HG03103 (cell line): ENCODE data around the gene STK36.
A peak's percentile ranks its signal among the peaks of the same experiment; 100 is the strongest.

ENCODE experiments used
- ATAC-seq: cut with Tn5 transposase; IDR thresholded peaks from one replicate; pipeline ENCODE4 v1.9.1; 2021; ENCODE audit warnings: low read depth; ENCODE audit not compliant: unreplicated experiment

Gene STK36, protein sequence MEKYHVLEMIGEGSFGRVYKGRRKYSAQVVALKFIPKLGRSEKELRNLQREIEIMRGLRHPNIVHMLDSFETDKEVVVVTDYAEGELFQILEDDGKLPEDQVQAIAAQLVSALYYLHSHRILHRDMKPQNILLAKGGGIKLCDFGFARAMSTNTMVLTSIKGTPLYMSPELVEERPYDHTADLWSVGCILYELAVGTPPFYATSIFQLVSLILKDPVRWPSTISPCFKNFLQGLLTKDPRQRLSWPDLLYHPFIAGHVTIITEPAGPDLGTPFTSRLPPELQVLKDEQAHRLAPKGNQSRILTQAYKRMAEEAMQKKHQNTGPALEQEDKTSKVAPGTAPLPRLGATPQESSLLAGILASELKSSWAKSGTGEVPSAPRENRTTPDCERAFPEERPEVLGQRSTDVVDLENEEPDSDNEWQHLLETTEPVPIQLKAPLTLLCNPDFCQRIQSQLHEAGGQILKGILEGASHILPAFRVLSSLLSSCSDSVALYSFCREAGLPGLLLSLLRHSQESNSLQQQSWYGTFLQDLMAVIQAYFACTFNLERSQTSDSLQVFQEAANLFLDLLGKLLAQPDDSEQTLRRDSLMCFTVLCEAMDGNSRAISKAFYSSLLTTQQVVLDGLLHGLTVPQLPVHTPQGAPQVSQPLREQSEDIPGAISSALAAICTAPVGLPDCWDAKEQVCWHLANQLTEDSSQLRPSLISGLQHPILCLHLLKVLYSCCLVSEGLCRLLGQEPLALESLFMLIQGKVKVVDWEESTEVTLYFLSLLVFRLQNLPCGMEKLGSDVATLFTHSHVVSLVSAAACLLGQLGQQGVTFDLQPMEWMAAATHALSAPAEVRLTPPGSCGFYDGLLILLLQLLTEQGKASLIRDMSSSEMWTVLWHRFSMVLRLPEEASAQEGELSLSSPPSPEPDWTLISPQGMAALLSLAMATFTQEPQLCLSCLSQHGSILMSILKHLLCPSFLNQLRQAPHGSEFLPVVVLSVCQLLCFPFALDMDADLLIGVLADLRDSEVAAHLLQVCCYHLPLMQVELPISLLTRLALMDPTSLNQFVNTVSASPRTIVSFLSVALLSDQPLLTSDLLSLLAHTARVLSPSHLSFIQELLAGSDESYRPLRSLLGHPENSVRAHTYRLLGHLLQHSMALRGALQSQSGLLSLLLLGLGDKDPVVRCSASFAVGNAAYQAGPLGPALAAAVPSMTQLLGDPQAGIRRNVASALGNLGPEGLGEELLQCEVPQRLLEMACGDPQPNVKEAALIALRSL (N-terminal part only)

DNA sequence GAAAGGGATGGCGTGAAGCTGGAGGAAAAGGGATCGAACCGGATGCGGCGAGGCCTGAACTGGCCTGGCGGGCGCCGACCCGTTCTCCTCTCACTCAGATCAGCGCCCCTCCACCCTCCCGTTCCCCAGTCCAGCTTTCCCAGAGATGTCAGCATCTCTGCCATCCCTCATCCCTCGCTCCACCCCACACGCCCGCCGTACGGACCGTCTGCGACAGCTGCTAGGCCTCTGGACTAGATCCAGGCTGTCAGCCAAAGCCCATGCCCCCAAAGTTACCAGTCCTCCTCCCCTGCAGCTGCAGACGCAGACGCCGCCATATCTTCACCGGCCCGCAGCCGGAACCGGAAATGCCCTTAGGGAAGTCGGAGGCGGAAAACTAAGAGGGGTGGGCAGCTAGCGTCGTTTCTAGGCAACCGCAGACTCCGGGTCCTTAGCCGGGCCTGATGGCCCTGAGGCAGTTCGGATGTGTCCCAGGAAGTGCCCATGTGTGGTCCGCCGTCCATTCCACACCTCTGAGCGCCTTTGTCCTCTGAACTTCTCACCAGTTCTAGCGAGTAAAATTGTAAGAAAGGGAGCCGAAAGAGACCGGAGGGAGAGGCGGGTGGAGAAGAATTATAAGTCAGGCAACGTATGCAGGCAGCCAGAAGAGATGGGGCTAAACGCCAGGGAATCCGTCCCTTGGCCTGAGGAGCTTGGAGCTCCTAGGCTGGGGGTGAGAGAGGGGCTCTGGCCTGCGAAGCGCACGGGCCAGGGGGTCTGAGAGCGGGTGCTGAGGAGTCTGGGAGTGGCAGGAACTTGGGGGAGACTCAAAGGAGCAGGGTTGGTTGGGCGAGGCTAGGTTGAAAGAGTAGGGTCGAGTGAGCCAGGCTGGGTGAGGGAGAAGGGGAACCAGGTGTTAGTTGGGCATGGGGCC is at the start of gene STK36, which contains the start of gene RNF25:
Gene STK36, plus strand, starts transcription at position 433 of the 913 bp plus-strand sequence. CDS start 744 bp downstream, outside the sequence.
Gene RNF25, minus strand, starts transcription at position 349 of the 913 bp plus-strand sequence. Its CDS starts 32 bp downstream, at position 317.
- ATAC-seq = peak; percentile 98

DNA sequence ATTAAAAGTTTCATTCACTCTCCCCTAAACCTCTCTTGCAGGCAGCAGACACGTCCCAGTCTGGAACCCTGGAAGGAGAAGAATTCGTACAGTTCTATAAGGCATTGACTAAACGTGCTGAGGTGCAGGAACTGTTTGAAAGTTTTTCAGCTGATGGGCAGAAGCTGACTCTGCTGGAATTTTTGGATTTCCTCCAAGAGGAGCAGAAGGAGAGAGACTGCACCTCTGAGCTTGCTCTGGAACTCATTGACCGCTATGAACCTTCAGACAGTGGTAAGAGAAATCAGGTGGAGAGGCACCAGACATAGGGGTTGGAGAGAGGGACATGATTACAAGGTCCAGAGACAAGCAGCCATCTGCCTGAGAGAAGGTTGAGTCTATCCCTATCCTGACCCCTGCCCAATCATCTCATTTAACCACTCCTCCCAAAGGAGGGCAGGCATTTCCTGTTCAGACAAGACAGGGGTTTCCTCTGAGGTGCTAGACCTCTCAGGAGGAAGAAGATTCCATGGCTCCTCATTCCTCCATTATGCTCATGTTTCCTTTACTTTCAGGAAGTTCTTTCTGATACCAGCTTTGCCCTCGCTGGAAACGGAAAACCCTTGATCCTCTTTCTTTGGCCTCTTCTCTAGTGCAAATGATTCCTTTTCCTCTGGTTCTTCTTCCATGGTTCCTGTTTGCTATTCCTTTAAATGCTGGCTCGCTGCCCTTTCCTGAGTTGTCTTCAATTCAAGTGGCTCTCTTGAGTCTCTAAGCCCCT is 49.1 kb upstream of the STK36 start:
- ATAC-seq = no peak

DNA sequence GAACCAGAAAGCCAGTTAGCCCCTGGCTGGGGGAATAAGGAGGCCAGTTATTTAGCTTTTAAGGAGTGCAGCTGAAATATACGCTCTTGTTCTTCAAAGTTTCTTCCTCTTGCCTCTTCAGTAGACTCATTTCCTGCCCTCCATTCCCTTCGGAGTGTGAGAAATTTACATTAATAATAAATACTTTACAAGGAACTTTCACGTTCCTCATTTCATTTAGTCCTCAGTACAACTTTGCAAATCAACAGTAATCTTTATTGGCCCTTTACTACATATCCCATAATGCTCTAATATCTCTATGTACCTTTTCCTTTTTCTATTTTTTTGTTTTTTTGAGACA is 48.5 kb upstream of the STK36 start:
- no peak for ATAC-seq

DNA sequence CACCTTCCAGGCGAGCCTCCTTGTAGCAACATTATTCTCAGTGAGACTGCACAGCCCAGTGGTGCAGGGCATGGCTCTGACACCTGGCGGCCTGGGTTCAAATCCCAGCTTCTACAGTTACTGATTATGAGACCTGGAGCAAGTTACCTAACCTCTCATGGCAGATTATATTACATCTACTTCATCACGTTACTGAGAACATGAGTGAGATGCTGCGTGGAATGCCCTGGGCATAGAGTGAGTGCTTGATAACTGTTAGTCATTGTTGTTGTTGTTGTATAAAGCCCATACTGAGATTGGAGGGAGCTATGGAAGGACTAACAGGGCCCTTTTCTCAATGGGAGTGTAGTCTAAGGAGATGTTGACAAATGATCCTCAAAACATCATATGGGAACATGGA is 45.5 kb upstream of the STK36 start:
- no peak for ATAC-seq

DNA sequence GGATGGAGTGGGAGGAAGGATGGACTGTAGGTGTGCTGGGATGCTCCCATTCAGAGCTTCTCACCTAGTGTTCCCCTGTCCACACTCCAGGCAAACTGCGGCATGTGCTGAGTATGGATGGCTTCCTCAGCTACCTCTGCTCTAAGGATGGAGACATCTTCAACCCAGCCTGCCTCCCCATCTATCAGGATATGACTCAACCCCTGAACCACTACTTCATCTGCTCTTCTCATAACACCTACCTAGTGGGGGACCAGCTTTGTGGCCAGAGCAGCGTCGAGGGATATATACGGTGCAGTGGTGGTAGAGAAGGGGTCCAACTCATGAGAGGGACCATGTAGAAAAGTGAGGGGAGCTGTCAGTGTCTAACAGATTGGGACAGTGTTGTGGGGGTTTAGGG is 43.9 kb upstream of the STK36 start:
- no peak for ATAC-seq

DNA sequence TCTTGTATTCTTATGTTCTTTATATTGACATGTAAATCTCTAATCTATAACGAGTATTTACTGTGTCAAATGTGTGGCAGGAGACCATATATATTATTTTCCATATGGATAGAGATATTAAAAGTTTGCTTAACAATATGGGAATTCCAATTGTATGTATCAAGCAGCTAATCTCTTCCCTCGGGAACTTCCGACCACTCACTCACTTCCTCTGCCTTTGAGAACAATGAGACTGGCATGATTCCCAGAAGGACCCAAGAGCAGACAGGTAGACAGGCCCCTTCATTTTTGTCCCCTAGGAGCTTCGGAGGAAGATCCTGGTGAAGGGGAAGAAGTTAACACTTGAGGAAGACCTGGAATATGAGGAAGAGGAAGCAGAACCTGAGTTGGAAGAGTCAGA is 40.0 kb upstream of the STK36 start:
- ATAC-seq = no peak

DNA sequence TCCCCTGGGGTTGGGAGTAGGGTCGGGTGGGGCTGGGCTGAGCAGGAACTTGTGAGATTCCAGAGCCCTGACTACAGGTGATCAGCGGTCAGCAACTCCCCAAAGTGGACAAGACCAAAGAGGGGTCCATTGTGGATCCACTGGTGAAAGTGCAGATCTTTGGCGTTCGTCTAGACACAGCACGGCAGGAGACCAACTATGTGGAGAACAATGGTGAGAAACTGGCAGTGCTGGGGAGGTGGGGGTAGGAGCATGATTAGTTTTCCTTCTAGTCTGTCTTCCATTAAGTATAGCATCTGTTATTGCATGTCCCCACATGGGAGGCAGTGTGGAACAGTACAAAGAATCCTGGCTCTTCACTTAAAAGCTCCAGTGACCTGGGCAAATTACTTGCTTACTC is 36.2 kb upstream of the STK36 start:
- no peak for ATAC-seq

DNA sequence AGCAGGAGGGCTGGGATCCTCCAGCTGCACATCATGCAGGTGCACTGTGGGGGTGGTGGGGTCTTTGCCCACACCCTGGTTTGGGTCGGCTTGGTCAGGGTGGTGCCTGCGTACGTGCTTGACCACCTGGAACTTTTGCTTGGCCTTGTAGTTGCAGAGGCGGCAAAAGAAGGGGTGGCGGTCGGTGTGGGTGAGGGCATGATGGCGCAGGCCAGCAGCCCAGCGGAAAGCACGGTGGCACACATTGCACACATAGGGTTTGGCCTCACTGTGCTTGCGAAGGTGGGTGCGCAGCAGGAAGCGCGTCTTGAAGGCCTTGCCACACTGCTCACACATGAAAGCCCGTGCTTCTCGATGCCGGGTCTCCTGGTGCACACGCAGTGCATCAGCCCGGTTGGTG is 33.5 kb upstream of the STK36 start:
- no peak for ATAC-seq

DNA sequence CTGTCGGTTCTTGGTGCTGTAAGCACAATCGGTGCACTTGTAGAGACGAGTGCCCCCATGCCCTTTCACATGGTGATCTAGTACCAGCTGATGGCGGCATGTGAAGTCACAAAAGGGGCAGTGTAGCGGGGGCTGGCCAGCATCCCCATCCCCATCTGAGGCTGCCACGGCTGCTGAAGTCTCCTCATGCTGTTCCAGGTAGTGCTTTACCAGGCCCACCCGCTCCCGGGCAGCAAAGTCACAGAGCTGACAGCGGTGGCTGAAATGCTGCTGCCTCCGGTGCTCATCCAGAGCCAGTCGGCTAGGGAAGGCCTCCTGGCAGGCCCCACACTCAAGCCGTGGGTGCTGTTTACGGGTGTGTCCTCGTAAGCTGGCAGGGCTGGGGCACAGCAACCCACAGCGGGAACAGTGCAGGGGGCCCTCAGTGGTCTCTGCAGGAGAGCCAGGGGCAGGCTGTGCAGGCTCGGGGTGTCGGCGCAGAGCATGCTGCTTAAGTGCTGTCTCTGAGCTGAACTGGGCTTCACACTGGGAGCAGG is 29.7 kb upstream of the STK36 start:
- ATAC-seq = no peak

DNA sequence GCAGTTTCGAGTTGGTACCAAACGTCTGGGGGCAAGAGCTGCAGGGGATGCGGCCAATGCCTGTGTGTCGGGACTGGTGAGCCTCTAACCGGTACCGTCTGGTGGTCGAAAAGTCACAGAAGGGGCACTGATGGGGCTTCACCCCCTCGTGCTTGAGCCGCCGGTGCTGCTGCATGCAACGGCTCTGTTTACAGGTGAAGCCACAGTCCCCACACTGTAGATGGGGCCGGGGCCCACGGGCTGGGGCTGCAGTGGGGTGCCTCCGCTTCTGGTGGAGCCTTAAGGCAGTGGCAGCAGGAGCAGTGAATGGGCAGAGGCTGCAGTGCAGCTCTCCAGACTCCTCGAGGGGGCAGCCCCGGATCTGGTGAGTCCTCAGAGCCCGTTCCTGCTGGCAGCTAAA is 29.1 kb upstream of the STK36 start:
- ATAC-seq = no peak

DNA sequence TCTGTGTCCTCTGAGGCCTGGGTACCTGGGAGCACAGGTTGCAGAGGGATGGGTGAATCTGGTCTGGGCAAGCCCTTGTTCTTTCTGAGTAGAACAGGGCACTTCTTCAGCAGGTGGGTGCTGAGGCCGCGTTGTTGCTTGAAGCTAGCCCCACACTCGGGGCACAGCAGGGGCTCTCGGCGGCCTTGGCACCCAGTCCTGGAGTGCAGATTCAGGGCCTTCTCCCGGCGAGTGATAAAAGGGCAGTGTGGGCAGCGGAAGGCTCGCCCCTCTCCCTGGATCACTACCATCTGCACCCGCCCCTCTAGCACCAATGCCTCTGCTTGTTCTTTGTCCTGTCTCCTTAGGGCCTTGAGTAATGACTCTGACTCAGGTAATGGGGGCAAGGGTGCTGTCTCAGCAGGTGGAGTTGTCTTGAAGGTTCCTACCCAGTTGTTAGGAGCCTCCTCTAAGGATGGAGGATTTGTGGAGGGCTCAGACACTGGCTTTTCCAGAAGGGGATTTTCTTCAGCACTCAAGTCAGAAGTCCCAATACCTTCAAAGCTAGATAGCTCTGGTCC is 28.1 kb upstream of the STK36 start:
- no peak for ATAC-seq

DNA sequence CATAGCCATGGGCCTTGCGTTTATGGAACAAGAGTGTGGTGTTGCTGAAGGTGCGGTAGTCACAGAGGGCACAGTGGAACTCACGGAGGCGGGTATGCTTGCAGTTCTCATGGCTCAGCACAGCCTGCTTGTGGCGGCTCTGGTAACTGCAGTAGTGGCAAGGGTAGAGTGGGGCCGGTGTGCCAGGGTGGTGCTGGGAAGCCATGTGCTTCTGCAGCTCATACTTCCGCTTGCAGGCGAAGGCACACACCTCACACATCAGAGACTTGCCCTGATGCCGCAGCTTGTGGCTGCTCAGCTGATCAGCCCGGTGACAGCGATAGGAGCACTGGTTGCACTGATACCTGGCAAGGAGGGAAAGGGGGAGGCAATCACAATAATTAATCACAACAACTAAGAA is 27.2 kb upstream of the STK36 start:
- ATAC-seq = no peak

DNA sequence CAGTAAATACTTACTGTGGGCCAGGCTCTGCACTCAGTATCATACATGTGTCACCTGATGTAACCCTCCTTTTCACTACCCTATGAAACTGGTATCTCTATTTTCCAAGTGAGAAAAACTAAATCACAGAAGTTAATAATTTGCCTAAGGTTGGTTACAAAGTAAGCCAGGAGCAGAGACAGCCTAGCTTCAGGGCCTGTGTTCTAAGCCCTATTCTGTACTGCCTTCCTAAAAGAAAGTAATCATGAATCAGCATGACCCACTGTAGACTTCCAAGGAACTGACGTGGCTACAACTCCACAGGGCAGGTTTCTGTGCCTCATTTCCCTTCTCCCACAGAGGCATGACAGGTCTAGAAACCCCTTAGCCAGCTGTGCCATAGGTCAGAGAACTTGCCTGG is 26.8 kb upstream of the STK36 start:
- ATAC-seq = no peak

DNA sequence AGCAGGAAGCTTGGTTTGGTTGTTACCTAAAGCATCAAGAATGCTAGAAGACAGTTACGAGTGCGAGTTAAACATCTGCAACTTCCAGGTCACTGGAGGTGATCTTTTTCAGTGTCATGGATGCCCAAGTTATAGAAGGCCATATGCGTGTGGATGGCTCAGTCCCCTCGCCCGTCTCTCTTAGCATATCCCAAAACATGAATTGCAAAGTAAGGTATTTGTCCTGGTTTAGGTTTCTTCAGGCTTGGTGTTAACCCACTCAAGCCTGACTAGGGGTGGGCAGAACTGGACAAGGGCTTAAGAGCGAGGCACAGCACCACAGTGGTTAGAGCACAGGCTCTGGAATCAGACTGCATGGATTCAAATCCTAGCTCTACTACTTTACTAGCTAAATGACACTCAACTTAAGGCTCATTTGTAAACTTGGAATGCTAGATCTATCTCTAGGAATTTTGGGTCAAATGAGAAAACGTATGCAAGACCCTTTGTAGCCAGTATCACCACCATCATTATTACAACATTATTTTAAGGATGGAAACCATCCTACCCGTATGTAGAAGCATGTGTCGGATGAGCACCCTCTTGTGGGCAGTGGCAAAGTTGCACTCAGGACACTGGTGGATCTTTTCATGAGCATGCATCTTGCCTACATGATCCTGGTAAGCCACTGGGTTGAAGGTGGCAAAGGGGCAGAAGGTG is 23.6 kb upstream of the STK36 start:
- no peak for ATAC-seq

DNA sequence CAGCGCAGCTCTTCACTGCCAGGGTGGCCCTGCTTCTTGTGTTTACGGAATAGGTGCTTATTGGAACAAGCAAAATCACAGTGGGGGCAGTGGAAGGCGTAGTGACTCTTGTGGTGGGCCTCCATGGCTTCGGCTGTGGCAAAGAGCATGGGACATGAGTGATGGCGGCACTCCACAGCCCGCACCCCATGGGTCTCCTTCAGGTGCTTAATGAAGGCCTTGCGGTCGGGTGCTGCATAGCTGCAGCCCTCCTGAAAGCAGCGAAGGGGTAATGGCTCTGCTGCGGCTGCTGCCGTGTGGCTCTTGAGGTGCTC is 23.1 kb upstream of the STK36 start:
- ATAC-seq = no peak

DNA sequence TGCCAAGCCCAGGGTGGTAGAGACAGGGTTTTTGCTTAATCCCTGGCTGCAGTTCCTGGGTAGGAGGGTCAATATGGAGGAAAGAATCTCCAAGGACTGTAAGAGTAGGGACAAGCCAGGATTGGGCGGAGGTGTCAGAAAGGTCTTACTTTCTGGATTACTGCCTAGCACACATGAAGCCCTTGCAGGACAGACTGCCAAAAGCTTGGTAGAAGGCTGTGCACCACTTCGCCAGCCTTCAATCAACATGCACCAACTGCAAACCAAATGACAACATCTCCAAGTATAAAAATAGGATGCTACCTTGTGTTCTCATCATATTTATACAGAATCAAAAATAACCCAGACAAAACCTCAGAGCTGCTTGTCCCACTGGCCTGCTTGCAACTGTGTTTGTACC is 16.1 kb upstream of the STK36 start:
- no peak for ATAC-seq

DNA sequence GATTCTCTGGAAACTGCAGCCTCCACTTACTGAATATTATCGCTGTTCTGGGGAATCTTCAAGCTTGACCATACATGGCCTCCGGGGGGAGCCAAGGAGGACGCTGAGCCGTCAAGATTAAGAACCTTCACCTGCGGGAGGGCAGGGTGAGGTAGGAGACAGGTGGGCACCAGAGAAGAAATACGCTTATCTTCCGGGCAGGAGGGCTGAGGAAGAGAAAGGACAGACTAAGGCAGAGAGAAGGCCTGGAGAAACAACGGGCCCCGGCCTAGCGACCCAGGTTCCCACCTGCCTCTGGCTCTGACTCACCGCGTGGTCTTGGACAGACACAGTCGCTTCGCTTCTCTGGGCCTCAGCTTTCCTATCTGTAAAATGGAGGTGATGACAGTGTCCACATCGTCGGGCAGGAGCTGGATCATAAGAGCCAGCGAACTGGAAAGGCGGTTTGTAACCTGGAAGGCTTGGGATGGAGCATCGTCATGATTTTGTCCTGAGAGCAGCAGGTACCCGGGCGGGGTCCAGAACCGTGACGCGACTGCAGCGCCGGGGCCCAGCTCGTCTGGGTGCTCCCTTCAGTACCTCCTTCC is 13.1 kb upstream of the STK36 start:
- peak; percentile 41 for ATAC-seq
